HG03045 (cell line): ENCODE measurements around the gene COL17A1.

Experiments used
- ATAC-seq: cut with Tn5 transposase; IDR thresholded peaks from one replicate; pipeline ENCODE4 v1.9.1; 2021; ENCODE audit warnings: mild to moderate bottlenecking, moderate library complexity; ENCODE audit not compliant: unreplicated experiment

The COL17A1 gene

GRCh38 chr10:104054430-104054829 is 31.2 kb downstream of the COL17A1 start:
- ATAC-seq, result no peak

- ATAC-seq, result no peak
Measured at GRCh38 chr10:104053201-104053600, 32.5 kb downstream of the COL17A1 start.

- no peak for ATAC-seq
Measured at GRCh38 chr10:104052431-104052830, 33.2 kb downstream of the COL17A1 start.

- ATAC-seq, result no peak
Measured at GRCh38 chr10:104049504-104050250, 36.0 kb downstream of the COL17A1 start.

GRCh38 chr10:104046651-104047050 is 39.0 kb downstream of the COL17A1 start:
- ATAC-seq, result no peak

GRCh38 chr10:104045151-104046089 is 40.3 kb downstream of the COL17A1 start:
- no peak for ATAC-seq

GRCh38 chr10:104043854-104044253 is 41.8 kb downstream of the COL17A1 start:
- no peak for ATAC-seq

GRCh38 chr10:104043185-104043830 is 42.4 kb downstream of the COL17A1 start:
- no peak for ATAC-seq

- no peak for ATAC-seq
Measured at GRCh38 chr10:104041891-104042535, 43.7 kb downstream of the COL17A1 start.

- no peak for ATAC-seq
Measured at GRCh38 chr10:104040862-104041789, 44.6 kb downstream of the COL17A1 start.

GRCh38 chr10:104040382-104040781 is 45.3 kb downstream of the COL17A1 start:
- ATAC-seq, result no peak

- no peak for ATAC-seq
Measured at GRCh38 chr10:104038958-104039752, 46.5 kb downstream of the COL17A1 start.

- ATAC-seq, result no peak
Measured at GRCh38 chr10:104038537-104038936, 47.1 kb downstream of the COL17A1 start.

GRCh38 chr10:104037261-104037951 is 48.3 kb downstream of the COL17A1 start:
- no peak for ATAC-seq

- ATAC-seq, result no peak
Measured at GRCh38 chr10:104036518-104037260, 49.0 kb downstream of the COL17A1 start.

GRCh38 chr10:104036069-104036384 is 49.7 kb downstream of the COL17A1 start:
- ATAC-seq, result no peak

- ATAC-seq, result no peak
Measured at GRCh38 chr10:104035194-104036068, 50.2 kb downstream of the COL17A1 start.
